DMS114 treated with DMSO at 0.1 percent for 48 hours (cell line): ENCODE data around the gene GGA1.

Source experiments
- DNase-seq: peaks from one replicate; lab custom pipeline; 2025; ENCODE audit not compliant: unreplicated experiment; lab: John Stamatoyannopoulos, UW

The GGA1 gene

GRCh38 chr22:37627121-37627520 lies 18.5 kb downstream of the GGA1 start:
- DNase-seq: no peak

DNA sequence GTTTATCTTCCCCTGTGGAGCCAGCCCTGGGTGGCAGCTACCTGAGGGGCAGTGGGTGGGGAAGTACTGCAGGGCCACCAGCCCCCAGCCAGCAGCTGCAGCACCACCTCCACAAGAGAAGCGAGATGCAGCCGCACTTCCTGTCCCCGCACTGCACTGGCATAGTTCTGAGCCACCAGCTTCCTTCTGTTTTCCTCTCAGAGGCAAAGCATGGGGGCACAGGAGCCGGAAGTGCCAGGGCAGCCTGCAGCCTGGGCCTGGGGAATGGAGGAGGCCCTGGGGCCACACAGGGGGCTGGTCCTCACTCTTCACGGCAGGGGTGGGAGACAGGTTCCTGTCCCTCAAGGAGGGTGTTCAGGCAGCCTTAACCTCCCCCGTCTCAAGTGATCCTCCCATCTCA lies 18.9 kb downstream of the GGA1 start:
- no peak for DNase-seq

DNA sequence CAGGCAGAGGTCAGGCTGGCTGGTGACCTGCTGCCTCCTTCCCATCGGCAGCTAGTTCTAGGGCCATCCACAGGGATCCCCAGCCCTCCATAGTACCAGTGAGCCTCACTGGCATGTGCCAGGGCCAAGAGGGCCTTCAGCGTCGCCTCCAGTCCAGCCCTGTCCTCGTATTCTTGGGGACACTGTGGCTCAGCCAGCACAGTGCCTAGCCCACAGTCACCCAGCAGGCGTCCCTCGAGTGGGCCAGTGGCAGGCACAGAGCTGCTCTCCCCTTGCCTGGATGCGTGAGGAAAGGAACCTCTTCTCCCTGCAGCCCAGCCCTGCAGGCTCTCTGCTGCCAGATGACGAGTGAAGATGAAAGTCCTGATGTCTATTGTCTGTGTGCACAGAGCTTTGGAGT lies 20.2 kb downstream of the GGA1 start:
- DNase-seq: no peak

DNA sequence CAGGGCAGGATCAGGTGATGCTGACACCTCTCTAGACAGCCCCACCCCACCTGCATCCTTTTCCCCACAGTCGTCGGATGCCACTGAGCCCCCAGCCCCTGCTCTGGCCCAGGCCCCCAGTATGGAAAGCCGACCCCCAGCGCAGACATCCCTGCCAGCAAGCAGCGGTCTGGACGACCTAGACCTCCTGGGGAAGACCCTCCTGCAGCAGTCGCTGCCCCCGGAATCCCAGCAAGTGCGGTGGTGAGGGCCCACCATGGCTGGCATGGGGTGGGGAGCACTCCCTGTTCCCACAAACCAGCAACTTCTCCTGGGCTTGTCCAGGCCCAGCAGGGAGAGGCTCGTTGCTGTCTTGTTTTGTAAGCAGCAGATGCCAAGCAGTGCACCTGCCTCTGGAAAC lies 21.3 kb downstream of the GGA1 start:
- DNase-seq: no peak

DNA sequence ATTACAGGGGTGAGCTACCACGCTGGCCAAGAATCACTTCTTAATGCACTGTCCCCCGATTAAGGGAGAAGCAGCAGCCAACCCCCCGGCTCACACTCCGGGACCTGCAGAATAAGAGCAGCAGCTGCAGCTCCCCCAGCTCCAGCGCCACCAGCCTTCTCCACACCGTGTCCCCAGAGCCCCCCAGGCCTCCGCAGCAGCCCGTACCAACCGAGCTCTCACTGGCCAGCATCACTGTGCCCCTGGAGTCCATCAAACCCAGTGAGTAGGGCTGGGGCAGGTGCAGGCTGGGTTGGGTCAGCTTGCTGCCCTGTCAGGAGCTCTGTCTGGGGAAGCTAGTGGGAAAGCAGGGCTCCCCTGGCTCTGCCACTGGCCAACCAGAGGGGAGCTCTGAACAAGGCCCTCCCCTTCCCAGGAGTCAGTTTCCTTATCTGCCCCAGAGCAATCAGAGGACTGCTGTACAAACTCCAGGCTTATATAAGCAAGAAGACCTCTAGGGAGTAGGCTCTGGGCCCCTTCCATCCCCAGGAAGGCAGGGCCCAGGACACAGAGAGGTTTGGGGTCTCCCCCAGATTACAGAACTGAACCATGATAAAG lies 22.3 kb downstream of the GGA1 start:
- DNase-seq: no peak

- DNase-seq: no peak
These were observed 23.0 kb downstream of the GGA1 start for GRCh38 chr22:37631448-37632173.

DNA sequence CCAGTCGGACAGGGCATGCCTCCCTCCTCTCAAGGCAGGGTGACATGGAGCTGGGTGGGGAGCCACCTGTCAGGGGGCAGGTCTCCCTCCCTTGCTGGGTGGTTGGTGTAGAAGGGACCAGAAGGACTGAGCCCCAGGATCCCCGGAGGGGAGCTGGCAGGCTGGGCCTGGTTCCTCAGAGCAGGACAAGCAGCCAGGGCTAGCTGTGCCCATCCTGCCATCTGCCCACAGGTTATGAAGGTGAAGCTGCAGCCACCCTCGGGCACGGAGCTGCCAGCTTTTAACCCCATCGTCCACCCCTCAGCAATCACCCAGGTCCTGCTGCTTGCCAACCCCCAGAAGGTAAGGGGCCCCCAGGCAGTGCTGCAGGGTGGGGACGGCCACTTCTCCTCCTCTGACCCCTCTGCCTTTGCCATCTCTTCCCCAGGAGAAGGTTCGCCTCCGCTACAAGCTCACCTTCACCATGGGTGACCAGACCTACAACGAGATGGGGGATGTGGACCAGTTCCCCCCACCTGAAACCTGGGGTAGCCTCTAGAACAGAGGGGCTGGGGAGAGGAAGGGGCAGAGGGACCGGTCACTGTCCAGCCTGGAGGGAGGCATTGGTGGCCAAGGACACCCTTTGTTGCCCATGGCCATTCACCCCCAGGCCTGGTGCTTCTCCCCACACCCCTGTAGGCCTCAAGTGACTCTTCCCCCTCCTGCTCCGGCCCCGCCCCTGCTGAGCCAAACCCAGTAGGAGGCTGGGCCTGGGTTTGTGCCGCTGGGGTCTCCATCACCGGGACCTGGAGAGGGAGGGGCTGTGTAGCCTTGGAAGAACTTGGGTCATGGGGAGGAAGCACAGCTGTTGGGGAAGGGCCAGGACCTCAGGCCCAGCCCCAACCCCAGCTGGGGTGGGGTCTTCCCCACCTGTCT lies 23.8 kb downstream of the GGA1 start:
- no peak for DNase-seq

DNA sequence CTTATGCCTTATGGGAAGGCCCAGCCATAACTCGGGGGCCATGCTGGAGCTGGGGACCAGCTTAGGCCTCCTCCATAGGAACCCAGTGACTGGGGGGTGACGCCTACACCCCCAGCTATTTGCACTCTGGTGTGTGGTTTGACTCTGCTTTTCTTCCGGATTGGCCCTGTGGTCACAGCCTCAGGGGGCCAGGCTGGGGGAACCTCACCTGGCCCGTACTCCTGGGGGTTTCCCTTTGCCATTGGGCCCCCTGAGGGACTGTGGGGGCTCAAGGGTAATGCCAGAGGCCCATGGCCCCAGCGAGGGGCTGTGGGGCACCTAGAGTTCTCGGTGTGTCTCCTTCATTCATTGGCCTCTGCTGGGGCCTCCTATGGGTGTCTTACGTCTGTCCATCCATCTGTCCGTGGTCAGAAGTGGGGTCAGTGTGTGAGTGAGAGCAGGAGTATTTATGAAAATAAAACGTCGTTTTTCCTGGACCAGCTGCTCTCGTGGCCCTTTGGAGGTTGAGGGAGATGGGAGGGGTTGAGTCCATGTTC lies 24.5 kb downstream of the GGA1 start:
- no peak for DNase-seq

- DNase-seq: no peak
These were observed 25.2 kb downstream of the GGA1 start for GRCh38 chr22:37633625-37634416.

DNA sequence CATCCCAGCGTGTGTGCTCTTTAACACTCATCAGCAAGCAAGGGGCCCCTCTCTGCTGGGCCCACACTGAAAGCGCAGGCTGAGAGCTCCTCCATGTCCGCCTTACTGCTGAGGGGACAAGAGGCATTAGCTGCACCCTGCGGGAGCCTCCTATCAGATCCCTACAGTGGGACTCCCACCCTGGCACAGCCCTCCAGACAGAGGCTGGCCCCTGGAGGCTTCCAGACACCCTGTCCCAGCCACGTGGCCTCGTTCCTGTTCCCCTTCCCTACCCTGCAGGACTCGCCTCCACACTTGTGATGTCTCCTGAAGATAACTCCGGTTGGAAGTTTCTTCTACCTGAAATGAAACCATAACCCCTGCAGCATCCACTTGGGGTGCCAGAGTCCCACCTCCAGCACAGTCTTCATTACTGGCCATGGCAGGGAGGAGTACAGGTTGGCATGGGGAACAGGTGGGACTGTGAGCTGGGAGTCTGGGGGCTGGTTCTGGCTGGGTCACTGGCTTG lies 25.8 kb downstream of the GGA1 start:
- no peak for DNase-seq

- DNase-seq: no peak
These were observed 26.5 kb downstream of the GGA1 start for GRCh38 chr22:37635157-37635556.

GRCh38 chr22:37636186-37636948 lies 27.7 kb downstream of the GGA1 start:
- DNase-seq: no peak

DNA sequence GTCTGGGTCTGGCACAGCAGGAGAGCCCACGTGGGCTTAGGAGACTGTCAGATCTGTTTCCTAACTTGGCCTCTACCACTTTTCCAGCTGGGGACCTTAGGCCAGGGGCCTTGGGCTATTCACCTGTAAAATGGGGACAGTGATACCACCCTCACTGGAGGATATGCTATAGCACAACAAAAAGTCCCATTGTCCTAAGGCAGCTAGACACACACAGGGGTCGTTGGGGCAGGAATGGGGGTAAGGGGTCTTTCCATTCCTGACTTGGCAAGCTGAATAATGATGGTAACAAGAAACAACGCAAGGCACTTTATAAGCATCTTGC lies 28.3 kb downstream of the GGA1 start:
- no peak for DNase-seq

- DNase-seq: no peak
These were observed 29.9 kb downstream of the GGA1 start for GRCh38 chr22:37638391-37639069.

- DNase-seq: no peak
These were observed 30.6 kb downstream of the GGA1 start, which contains the start of gene SH3BP1 for GRCh38 chr22:37639070-37639760. Gene SH3BP1 (plus strand): TSS chr22:37639669. CDS start chr22:37639788, 119 bp downstream.

DNA sequence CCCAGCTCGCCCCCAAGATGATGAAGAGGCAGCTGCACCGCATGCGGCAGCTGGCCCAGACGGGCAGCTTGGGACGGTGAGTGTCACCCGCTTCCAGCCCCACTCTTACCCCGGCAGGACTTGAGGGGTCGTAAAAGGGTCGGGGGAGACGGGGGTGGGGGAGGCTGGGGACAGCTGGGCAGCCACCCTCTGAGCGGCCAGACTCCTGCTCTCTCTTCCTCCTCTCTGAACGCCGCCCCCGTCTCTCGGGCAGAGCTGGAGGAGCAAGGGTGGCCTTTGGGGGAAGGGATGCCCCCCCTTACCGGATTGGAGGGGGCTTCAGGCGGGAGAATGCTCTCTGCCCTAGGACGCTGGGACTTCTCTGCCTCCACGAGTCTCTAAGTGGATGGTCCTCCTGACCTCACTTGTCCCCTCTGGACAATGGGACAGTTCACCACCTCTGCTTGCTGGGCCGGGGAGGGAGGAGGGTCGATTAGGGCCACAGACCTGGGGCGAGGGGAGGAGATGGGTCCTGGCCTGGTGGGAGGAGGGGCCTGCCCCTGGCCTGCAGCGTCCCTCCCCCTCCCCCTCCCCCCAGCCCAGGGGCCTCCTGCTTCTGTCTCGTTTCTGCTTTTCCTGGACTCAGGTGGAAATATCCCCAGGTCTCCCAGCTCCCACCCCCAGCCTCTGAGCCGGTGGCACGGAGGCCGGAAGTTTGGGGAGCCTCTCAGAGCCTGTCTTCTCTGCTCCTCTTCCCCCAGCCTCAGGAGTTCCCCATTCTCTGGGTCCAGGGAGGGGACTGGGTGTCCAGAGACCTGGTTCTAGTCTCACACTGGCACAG lies 31.3 kb downstream of the GGA1 start:
- no peak for DNase-seq

DNA sequence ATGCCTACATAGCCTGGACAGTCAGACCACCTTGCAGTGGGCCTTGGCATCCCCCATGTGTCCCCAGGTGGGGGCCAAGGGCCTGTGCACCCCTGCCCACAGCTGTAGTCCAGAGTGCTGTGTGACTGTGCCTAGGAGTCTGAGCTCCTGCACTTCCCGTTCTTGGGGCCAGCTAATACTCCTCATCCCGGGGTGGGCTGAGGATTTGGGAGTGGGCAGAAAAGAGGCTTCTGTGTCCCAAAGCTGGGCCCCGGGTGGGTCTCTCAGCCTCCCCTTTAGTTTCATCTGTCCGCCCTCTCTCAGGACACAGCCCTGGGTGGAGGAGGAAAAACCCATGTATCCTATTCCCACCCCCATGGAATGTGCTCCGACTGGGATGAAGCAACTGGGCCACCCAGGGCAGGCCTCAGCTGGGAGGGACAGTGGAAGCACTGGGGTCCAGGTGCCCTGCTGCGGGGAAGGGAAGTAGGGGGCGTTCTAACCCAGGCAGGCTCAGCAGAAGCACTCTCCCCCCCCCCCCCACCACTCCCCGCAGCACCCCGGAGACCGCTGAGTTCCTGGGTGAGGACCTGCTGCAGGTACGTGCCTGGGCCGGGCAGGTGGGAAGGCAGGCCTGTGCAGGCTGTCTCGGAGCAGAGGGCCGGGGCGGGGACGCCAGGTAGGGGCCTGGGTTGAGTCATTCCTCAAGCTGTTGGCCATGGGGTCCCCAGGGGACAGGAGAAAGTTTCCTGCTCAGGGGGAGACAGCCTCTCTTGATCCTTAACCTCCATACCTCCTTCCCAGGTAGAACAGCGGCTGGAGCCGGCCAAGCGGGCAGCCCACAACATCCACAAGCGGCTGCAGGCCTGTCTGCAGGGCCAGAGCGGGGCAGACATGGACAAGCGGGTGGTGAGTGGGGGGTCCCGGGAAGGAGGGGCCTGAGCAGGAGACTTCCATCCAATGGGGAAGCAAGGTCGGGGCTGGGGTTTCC lies 32.2 kb downstream of the GGA1 start:
- DNase-seq: no peak
